CD14-positive monocyte (primary cell): ENCODE measurements around the gene TREML2. TPM values are rescaled to one million over a fixed set of nuclear protein-coding genes. Genes with fewer than 3 reads are reported as not detected.

Experiments
- DNase-seq, 3 donors: peaks; one replicate each; pipeline ENCODE4 v3.0.0-alpha.2; 2011 to 2022
- H2AFZ ChIP-seq: 2 replicates; pipeline ENCODE4 v1.6.0; 2012; ENCODE audit warnings: mild to moderate bottlenecking, low read depth, low read length, inconsistent platforms; ENCODE audit not compliant: insufficient read depth, poor library complexity, severe bottlenecking
- H3K27ac ChIP-seq, 2 donors: 1 replicate in 1 of 2; 2 replicates in 1 of 2; pipeline ENCODE4 v1.5.1; 2012 to 2013; ENCODE audit warnings: low read length in 2 of 2, control low read depth in 1 of 2, inconsistent platforms in 1 of 2, low read depth in 1 of 2, mild to moderate bottlenecking in 1 of 2
- H3K27me3 ChIP-seq, 2 donors: one replicate each; pipeline versions ENCODE4 v1.6.0 to v1.6.1; 2011 to 2013; ENCODE audit warnings: low read length in 2 of 2; ENCODE audit not compliant: control insufficient read depth in 2 of 2, insufficient read depth in 2 of 2
- H3K36me3 ChIP-seq, 2 donors: replicated peaks in 1 of 2; 1 replicate in 1 of 2; 2 replicates in 1 of 2; pipeline versions ENCODE4 v1.5.1 to v1.6.1; 2012 to 2013; ENCODE audit warnings: low read length in 2 of 2, control low read depth in 1 of 2, inconsistent platforms in 1 of 2, mild to moderate bottlenecking in 1 of 2; ENCODE audit not compliant: insufficient read depth in 2 of 2, control insufficient read depth in 1 of 2
- H3K4me1 ChIP-seq, 2 donors: 1 replicate in 1 of 2; 2 replicates in 1 of 2; pipeline versions ENCODE4 v1.5.1 to v1.6.1; 2012 to 2013; ENCODE audit warnings: low read length in 2 of 2, control low read depth in 1 of 2, inconsistent platforms in 1 of 2, mild to moderate bottlenecking in 1 of 2, moderate library complexity in 1 of 2; ENCODE audit not compliant: insufficient read depth in 2 of 2, control insufficient read depth in 1 of 2
- H3K4me2 ChIP-seq: replicated peaks from 2 replicates; pipeline ENCODE3; 2012; ENCODE audit warnings: low read length, moderate library complexity, mild to moderate bottlenecking; ENCODE audit not compliant: poor library complexity, severe bottlenecking; ENCODE audit errors: extremely low read depth
- H3K4me3 ChIP-seq, 3 experiments: fragments of 200-600 bp in 1 of 3; sonication (generic) in 1 of 3; replicated peaks in 1 of 3; 1 replicate in 2 of 3; 2 replicates in 1 of 3; pipeline ENCODE4 v1.5.1; 2011 to 2013; ENCODE audit warnings: low read length in 3 of 3, mild to moderate bottlenecking in 3 of 3, control low read depth in 2 of 3, low read depth in 2 of 3, inconsistent platforms in 1 of 3, moderate library complexity in 1 of 3
- H3K79me2 ChIP-seq: 2 replicates; pipeline ENCODE4 v1.6.0; 2012; ENCODE audit warnings: mild to moderate bottlenecking, control low read depth, inconsistent platforms, low read length, moderate library complexity; ENCODE audit not compliant: insufficient read depth
- H3K9ac ChIP-seq: 2 replicates; pipeline ENCODE4 v1.6.0; 2017; ENCODE audit warnings: low read length, mild to moderate bottlenecking; ENCODE audit not compliant: insufficient read depth, poor library complexity, severe bottlenecking
- H3K9me3 ChIP-seq, 2 donors: replicated peaks in 1 of 2; 1 replicate in 1 of 2; 2 replicates in 1 of 2; pipeline versions ENCODE4 v1.5.1 to v1.6.1; 2012 to 2013; ENCODE audit warnings: low read length in 2 of 2, control low read depth in 1 of 2; ENCODE audit not compliant: control insufficient read depth in 1 of 2, insufficient read depth in 1 of 2
- H4K20me1 ChIP-seq: 2 replicates; pipeline ENCODE4 v1.6.0; 2012; ENCODE audit warnings: mild to moderate bottlenecking, low read length, control low read depth, moderate library complexity; ENCODE audit not compliant: insufficient read depth
- H3K27ac Mint-ChIP-seq, 7 donors: one replicate each; pipeline ENCODE4 v1.8.0; 2020; ENCODE audit warnings: mild to moderate bottlenecking in 7 of 7, mixed read lengths in 7 of 7, moderate library complexity in 6 of 7, inconsistent platforms in 2 of 7
- H3K27me3 Mint-ChIP-seq, 3 donors: one replicate each; pipeline ENCODE4 v1.8.0; 2021 to 2022; ENCODE audit warnings: low read depth in 3 of 3, mild to moderate bottlenecking in 3 of 3, mixed read lengths in 3 of 3, moderate library complexity in 3 of 3, inconsistent platforms in 1 of 3
- H3K36me3 Mint-ChIP-seq, 2 donors: one replicate each; pipeline ENCODE4 v1.8.0; 2020; ENCODE audit warnings: mixed read lengths in 2 of 2, inconsistent platforms in 1 of 2, mild to moderate bottlenecking in 1 of 2
- H3K4me1 Mint-ChIP-seq: one replicate; pipeline ENCODE4 v1.8.0; 2020; ENCODE audit warnings: mild to moderate bottlenecking, mixed read lengths
- H3K4me3 Mint-ChIP-seq, 2 donors: one replicate each; pipeline ENCODE4 v1.8.0; 2020; ENCODE audit warnings: mild to moderate bottlenecking in 2 of 2, mixed read lengths in 2 of 2, moderate library complexity in 1 of 2
- H3K9me3 Mint-ChIP-seq, 7 donors: one replicate each; pipeline ENCODE4 v1.8.0; 2020 to 2022; ENCODE audit warnings: mixed read lengths in 7 of 7, mild to moderate bottlenecking in 6 of 7, moderate library complexity in 6 of 7, inconsistent platforms in 2 of 7
- WGBS: methylation state at CpG from one replicate; pipeline ENCODE4 v1.1.5; 2013; ENCODE audit warnings: missing lambda C conversion rate; ENCODE audit not compliant: insufficient coverage; 5-methylcytosine and 5-hydroxymethylcytosine counted together
- intact Hi-C, 2 donors: fragments of 100-400 bp; cut with micrococcal nuclease; formaldehyde crosslinking; loops; one replicate each; pipeline versions ENCODE4 v1.15.0 to v1.15.1; 2023
- polyA plus RNA-seq, 3 donors: library from polyadenylated mRNA; depleted of rRNA in 1 of 3; unstranded in 2 of 3; stranded (reverse) in 1 of 3; fragments of 300-500 nt in 2 of 3; fragments of >200 nt in 1 of 3; fragmentation: Illumina TruSeq in 2 of 3; gene quantifications; 1 replicate in 2 of 3; 2 replicates in 1 of 3; pipeline ENCODE4 v1.2.3, GENCODE V29; 2012 to 2021
- TF ChIP-seq, protein P1 (sequence below): fragments of 200-600 bp; IDR thresholded peaks from one replicate; pipeline ENCODE4 v1.8.0; 2022; ENCODE audit warnings: antibody characterized with exemption, mild to moderate bottlenecking

The TREML2 gene
- polyA plus RNA-seq, 3 donors, result 0.89 to 4.2 (median 1.1) TPM

DNA sequence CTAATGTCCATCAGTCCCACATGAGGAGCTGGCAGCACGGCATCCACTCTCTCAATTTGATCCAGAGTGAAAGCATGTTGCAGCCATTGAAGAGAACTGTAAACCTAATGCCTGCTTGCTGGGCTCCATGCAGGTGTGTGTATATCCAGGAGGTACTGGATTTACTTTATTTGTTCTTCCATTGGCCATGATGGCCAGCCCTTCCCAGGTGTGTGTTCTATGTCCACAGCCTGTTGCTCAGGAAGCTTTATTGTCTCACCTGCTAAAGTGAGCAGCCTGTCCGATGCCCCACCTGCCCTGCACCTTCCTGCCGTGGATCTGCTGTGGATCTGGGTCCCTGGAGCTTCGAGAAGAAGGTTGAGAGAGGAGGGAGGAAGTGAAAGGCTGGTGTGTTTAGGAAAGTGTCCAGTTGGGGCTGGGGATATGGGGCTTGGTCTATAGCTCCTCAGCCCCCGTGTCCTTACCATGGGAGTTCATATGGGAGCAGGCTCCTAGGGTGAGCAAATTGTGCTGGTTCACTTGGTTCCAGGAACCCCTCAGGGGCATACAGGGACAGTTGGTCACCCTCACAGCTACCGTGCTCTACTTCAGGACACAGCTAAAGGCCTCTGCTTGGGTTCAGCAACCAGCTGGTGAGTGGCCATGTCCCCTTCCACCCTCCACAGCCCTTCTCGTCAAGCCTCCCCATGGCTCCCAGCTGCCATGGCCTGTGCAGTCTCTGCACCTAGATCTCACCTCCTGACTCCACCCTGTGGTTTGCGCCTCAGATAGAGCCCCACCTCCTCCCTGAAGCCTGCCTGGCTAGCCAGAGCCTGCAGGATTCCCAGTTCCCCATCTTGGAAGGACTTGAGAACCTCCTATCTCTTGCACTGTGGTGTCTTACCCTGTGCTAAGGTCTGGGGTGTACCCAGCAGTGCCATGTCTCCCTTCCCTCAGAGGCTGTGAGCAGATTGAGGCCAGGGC is 12.7 kb downstream of the TREML2 start:
- Histone ChIP-seq H3K27me3 (no peaks in the 10 kb centered on the region), H3K4me3 (no peak overlapping the region), H3K4me1 (peaks cover 65% of the 10 kb centered on the region in 2 donors), H3K79me2 (no peaks in the 10 kb centered on the region), H3K36me3 (no peaks in the 10 kb centered on the region), H4K20me1 (no peaks in the 10 kb centered on the region), H3K9me3 (peaks cover 14 to 15% of the 10 kb centered on the region in 2 donors), H2AFZ (no peak overlapping the region), H3K9ac (no peak overlapping the region), H3K27ac (no peak overlapping the region), H3K4me2 (no peak overlapping the region)
- peak overlapping the region in 4 of 7 donors; percentile 20 to 79 (median 69) for H3K27ac Mint-ChIP-seq
- no peak for DNase-seq
- 81% methylated on average over 7 of the region's 8 CpGs for WGBS
- H3K4me3 Mint-ChIP-seq, result no peak overlapping the region
- H3K4me1 Mint-ChIP-seq, result peaks cover 68% of the 10 kb centered on the region
- TF ChIP-seq, protein P1, sequence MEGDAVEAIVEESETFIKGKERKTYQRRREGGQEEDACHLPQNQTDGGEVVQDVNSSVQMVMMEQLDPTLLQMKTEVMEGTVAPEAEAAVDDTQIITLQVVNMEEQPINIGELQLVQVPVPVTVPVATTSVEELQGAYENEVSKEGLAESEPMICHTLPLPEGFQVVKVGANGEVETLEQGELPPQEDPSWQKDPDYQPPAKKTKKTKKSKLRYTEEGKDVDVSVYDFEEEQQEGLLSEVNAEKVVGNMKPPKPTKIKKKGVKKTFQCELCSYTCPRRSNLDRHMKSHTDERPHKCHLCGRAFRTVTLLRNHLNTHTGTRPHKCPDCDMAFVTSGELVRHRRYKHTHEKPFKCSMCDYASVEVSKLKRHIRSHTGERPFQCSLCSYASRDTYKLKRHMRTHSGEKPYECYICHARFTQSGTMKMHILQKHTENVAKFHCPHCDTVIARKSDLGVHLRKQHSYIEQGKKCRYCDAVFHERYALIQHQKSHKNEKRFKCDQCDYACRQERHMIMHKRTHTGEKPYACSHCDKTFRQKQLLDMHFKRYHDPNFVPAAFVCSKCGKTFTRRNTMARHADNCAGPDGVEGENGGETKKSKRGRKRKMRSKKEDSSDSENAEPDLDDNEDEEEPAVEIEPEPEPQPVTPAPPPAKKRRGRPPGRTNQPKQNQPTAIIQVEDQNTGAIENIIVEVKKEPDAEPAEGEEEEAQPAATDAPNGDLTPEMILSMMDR, result no peak
- H3K9me3 Mint-ChIP-seq, result peaks cover 11 to 17% (median 14%) of the 10 kb centered on the region in 7 donors
- H3K36me3 Mint-ChIP-seq, result peaks cover 7% of the 10 kb centered on the region in 2 donors
- intact Hi-C loops, result loop anchor here (5.0 to 10.0 kb wide), 2 partner anchors 39 to 97 kb away; partner anchors contain the start of genes TREM1 (in 1 of the 2) and TREML4 (in 1 of the 2)
- H3K27me3 Mint-ChIP-seq, result peaks cover 0 to 2% (median 0%) of the 10 kb centered on the region in 3 donors

DNA sequence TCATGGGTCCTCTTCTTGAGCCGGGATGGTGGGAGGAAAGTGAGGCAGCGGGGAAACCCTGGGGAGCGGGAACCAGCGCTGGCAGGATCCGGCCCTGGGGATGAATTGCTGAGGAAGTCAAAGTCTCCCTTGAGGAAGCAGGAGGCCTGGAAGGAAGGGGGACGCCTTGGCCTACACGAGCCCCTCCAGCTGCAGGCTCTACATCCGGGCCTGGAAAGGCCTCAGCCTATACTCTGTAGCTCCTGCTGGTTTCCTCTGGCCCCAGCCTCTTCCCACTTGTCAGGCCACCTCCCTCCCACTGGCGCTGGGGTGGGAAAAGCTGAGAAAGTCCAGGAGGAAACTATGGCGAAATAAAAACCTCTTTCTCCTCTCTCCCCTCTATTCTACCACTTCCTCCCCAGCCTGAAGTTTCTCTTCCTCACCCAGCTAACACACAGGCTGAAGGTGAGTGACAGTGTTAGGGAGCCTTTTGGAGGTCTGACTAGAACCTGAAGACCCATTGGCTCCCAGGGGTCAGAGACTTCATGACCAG is 14.9 kb downstream of the TREML2 start:
- Histone ChIP-seq H3K9ac (peak overlapping the region; percentile 55), H2AFZ (peak overlapping the region; percentile 64), H3K4me1 (peaks cover 70 to 74% of the 10 kb centered on the region in 2 donors), H4K20me1 (no peaks in the 10 kb centered on the region), H3K9me3 (peaks cover 14 to 15% of the 10 kb centered on the region in 2 donors), H3K27me3 (no peaks in the 10 kb centered on the region), H3K4me3 (peak overlapping the region in 1 of 3 experiments; percentile 48), H3K79me2 (no peaks in the 10 kb centered on the region), H3K36me3 (no peaks in the 10 kb centered on the region), H3K4me2 (peak overlapping the region; percentile 55), H3K27ac (peak overlapping the region; percentile 83 to 87)
- peaks cover 9 to 22% of the 10 kb centered on the region in 2 donors for H3K36me3 Mint-ChIP-seq
- TF ChIP-seq, protein P1, result no peak
- H3K4me1 Mint-ChIP-seq, result peaks cover 75% of the 10 kb centered on the region
- 10% methylated on average over 5 of the region's 10 CpGs for WGBS
- peak in 2 of 3 donors; percentile 59 to 65 for DNase-seq
- peaks cover 12 to 21% (median 15%) of the 10 kb centered on the region in 7 donors for H3K9me3 Mint-ChIP-seq
- peak overlapping the region; percentile 93 to 99 (median 97) for H3K27ac Mint-ChIP-seq
- intact Hi-C loops, result loop anchor here (5.0 to 10.0 kb wide), 2 partner anchors 41 to 99 kb away; partner anchors contain the start of genes TREM1 (in 1 of the 2) and TREML4 (in 1 of the 2)
- peaks cover 0 to 2% (median 0%) of the 10 kb centered on the region in 3 donors for H3K27me3 Mint-ChIP-seq
- peak overlapping the region; percentile 64 to 71 for H3K4me3 Mint-ChIP-seq
